GM21786 (cell line): ENCODE measurements around the gene M6PR.

Experiments
- ATAC-seq: cut with Tn5 transposase; IDR thresholded peaks from one replicate; pipeline ENCODE4 v1.9.1; 2021; ENCODE audit not compliant: unreplicated experiment

Gene M6PR

GRCh38 chr12:8949342-8950220 lies at the start of gene M6PR:
Gene M6PR (minus strand): TSS chr12:8949645. CDS start chr12:8946404, 3,241 bp downstream.
- peak; percentile 86 for ATAC-seq

- ATAC-seq = peak; percentile 98
Measured at GRCh38 chr12:8996682-8997405, 47.4 kb upstream of the M6PR start.

DNA sequence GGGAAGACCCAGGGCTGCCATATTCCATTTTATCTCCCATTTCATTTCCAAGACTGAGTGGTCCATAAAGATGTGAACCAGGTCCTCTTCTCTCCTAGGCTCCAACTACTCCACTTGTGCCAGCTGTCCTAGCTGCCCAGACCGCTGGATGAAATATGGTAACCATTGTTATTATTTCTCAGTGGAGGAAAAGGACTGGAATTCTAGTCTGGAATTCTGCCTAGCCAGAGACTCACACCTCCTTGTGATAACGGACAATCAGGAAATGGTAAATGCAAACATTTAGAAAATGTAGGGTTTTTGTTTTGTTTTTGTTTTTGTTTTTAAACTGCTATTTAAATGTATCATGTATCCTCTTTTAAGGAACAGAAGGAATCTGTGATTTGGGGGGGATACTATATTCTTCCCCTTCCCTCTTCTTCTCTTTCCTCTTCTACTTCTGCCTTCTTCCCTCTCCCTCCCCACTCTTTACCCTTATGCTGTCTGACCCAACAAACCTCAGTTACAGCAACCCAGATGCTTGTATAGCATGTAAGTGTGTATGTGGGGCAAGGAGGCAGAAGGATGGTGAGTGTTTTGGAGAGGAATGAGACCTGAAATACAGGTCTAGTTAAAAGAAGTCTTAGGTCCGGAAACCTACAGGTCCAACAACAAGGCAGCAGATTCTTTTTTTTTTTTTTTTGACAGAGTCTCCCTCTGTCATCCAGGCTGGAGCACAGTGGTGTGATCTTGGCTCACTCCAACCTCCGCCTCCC lies 45.8 kb upstream of the M6PR start:
- no peak for ATAC-seq

DNA sequence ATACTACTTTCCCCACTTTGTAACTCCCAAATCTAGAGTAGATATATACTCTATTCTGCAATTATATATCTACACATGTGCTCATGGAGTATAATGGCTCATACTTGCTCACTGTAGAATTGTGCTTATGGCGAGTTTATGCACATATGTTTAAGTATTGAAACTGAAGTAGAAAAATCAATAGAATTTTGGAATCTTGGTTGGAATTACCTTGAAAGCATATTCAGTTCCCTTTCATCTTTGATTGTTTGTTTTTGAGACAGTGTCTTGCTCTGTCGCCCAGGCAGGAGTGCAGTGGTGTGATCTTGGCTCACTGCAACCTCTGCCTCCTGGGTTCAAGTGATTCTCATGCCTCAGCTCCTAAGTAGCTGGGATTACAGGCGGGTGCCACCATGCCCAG lies 44.4 kb upstream of the M6PR start:
- ATAC-seq = no peak

- no peak for ATAC-seq
Measured at GRCh38 chr12:8991371-8992345, 42.2 kb upstream of the M6PR start.

- no peak for ATAC-seq
Measured at GRCh38 chr12:8989413-8989812, 40.0 kb upstream of the M6PR start, which contains the start of gene KLRG1. Gene KLRG1 (plus strand): TSS chr12:8989546. CDS start chr12:8989636, 90 bp downstream.

DNA sequence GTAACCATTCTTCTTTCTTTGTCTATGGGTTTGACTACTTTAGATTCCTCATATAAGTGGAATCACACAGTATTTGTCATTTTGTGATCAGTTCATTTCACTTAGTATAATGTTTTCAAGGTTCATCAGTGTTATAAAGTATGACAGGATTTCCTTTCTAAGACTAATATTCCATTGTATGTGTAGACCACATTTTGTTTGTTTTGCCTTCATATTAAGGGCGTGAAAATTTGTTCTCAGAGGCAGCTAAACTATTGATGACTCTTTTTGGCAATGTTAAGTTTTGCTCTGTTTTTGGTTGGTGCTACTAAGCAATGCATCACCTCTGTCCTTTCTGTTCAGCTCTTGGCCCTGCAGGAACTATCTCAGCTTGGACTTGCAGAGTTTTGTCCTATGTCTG lies 38.2 kb upstream of the M6PR start:
- no peak for ATAC-seq

DNA sequence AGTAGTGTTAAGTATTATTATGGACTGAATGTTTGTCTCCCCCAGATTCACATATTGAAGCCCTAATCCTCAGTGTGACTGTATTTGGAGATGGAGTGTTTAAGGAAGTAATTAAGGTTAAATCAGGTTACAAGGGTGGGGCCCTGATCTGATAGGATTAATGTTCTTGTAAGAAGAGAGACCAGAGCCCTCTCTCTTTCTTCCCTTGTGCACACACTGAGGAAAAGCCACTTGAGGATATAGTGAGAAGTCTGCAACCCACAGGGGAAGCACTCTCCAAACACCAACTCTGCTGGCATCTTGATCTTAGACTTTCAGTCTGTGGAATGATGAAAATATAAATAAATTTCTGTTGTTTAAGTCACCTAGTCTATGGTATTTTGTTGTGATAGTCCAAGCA lies 37.7 kb upstream of the M6PR start:
- ATAC-seq = no peak

DNA sequence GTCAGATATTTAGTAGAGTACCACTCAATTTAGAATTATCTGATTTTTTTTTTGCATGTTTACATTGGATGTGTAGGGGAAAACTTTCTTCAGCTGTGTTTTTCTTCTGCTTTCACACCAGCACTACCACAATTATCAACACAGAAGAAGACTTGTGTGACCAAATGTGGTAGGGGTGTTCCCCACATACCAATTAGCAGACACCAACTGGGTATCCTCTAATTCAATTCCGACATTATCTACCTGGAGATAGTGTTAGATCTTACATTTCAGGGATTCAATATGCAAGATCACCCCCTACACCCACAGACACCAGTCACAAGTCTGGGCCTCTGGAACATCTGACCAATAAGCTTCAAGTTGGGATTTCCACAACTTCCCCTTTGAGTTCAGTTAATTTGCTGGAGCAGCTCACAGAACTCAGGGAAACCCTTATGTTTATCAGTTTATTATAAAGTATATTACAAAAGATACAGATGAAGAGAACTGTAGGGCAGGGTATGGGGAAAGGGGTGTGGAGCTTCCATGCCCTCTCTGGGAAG lies 35.8 kb upstream of the M6PR start:
- no peak for ATAC-seq

DNA sequence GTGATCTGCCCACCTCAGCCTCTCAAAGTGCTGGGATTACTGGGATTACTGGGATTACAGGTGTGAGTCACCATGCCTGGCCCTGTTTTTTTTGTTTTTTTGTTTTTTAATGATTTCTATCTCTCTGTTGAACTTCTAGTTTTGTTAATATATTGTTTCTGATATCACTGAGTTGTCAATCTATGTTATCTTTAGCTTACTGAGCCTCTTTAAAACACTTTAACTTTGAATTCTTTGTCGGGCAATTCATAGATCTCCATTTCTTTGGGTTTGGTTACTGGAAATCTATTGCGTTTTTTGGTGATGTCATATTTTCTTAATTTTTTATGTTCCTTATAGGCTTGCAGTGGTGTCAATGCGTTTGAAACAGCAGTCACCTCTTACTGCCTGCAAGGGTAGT lies 30.7 kb upstream of the M6PR start:
- ATAC-seq = no peak

GRCh38 chr12:8970432-8970831 lies 21.0 kb upstream of the M6PR start:
- ATAC-seq = no peak

DNA sequence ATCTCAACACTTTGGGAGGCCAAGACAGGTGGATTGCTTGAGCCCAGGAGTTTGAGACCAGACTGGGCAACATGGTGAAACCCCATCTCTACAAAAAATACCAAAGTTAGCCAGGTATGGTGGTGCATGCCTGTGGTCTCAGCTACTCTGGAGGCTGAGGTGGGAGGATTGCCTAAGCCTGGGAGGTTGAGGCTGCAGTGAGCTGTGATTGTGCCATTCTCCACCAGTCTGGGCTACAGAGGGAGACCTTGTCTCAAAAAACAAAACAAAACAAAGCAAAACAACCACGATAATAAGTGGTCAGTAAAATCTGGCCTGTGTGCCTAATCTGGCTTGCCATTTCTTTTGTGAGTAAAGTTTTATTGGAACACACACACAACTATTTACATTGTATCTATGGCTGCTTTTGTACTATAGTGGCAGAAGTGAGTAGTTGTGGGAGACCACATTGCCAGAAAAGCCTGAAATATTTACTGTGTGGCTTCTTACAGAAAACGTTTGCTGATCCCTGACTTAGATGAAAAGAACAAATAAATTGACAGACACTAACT lies 20.5 kb upstream of the M6PR start:
- ATAC-seq = no peak

- no peak for ATAC-seq
Measured at GRCh38 chr12:8968761-8969160, 19.3 kb upstream of the M6PR start.

GRCh38 chr12:8960176-8960575 lies 10.7 kb upstream of the M6PR start:
- ATAC-seq = no peak

DNA sequence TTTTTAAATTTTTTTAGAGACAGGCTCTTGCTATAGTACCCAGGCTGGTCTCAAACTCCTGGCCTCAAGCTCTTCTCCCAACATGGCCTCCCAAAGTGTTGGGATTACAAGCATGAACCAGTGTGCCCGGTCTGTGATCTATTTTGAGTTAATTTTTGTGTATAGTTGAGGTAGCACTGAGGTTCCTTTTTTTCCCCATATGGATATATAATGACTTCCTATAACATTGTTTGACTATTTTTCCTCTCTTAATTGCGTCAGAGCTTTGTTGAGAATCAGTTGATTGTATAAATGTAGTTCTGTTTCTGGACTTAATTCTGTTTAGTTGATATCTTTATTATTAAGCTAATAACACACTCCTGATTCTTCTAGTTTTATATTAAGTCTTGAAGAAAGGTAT lies 8.6 kb upstream of the M6PR start:
- ATAC-seq = no peak

GRCh38 chr12:8957561-8957960 lies 8.1 kb upstream of the M6PR start:
- no peak for ATAC-seq

DNA sequence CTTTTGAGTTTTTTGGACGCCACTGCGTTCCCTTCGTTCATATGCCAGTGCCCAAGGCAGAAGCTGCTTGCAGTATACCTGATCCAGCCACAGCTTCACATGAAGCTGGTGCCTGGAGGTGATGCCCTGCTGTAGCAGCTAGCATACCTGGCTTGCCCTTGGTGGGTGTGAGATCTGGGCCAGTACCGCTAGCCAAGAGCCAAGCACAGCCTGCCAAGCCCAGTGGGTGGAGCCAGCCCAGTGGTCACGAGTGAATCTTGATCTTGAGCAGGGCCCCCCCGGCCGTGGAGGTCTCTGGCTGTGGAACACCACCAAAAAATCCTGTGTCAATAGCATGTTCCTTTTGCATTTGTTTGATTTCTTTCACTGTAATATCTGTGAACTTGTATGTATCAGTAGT lies 7.3 kb upstream of the M6PR start:
- ATAC-seq = no peak

DNA sequence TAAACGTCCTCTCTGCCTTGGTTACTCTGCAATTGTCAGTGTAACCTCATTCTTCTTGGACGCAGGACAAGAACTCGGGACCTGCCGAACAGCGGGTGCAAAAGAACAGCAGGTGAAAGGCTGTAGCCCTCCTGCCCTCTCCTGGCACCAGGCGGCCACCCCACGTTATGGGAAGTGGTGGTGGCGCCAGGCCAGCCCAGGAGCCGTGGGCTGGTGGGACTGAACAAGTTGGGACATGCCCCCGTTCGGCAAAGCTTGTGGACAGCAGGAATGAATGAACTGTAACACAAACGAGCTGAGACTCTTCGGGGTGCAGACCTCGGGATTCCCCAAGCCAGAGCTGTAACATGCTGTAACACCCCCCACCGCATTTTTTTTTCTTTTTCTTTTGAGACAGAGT lies 6.6 kb upstream of the M6PR start:
- ATAC-seq = no peak

DNA sequence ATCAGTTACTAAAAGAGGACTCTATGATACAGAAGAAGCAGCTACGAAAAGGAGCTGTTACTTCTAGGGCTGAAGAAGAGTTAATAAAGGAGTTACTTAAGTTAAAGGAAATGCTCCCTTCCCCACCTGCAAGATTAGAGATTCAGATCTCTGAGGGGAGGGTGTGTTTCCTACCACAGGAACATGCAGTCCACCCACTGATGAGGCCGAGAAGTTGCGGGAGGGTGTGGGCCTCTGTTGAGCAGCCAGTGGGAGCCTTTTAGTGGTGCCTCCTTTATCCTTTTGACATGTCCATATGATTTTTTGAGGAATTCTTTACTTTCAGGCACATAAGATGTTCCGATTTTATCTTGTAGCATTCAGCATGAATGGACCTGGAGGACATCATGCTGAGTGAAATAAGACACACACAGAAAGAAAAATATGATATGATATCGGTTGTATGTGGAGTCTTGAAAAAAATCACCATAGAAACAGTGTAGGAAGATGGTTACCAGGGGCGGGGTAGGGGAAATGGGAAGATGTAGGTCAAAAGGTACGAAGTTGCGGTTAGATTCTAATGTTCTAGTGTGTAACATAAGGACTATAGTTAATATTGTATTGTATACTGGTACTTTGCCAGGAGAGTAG lies 4.4 kb upstream of the M6PR start:
- no peak for ATAC-seq
